GM10248 (cell line): ENCODE measurements around the gene HIRA.

Experiments used
- CTCF ChIA-PET: fragments of 300-600 bp; sonication (Branson Sonifier 250); formaldehyde crosslinking; extraction: SDS; loops from one replicate; lab custom pipeline; 2021; ENCODE audit warnings: antibody characterized with exemption; lab: Yijun Ruan, JAX
- POLR2A ChIA-PET: fragments of 350-650 bp; sonication (Branson Sonifier 250); formaldehyde crosslinking; extraction: SDS; loops from one replicate; lab custom pipeline; 2020; ENCODE audit warnings: antibody characterized with exemption; lab: Yijun Ruan, JAX
- DNase-seq: peaks from one replicate; pipeline ENCODE4 v3.0.0; 2012; ENCODE audit errors: extremely low spot score
- CTCF ChIP-seq: IDR thresholded peaks from 2 replicates; pipeline ENCODE4 v1.5.1; 2012; ENCODE audit warnings: mild to moderate bottlenecking, low read depth; ENCODE audit errors: extremely low read depth, missing control alignments, control extremely low read depth

Gene HIRA

GRCh38 chr22:19343470-19343869, 88.1 kb downstream of the HIRA start:
- POLR2A ChIA-PET, result interaction anchor here (0.6 kb wide), 1 partner anchor 31 kb away, joined by 3 read pairs; no protein-coding TSS in a partner anchor

GRCh38 chr22:19341500-19341899, 90.0 kb downstream of the HIRA start:
- TF ChIP-seq CTCF, result no peak
- no peak for DNase-seq
- CTCF ChIA-PET, result no interaction called here
- POLR2A ChIA-PET, result no interaction called here

More at GRCh38 chr22:19343470-19343869, 88.1 kb downstream of the HIRA start:
- no peak for TF ChIP-seq CTCF
- CTCF ChIA-PET, result interaction anchor here (1.4 kb wide), 1 partner anchor 13 kb away, joined by 3 read pairs; no protein-coding TSS in a partner anchor
- DNase-seq, result no peak

GRCh38 chr22:19337137-19337536, 94.4 kb downstream of the HIRA start:
- ChIA-PET POLR2A (no interaction called here), CTCF (interaction anchor here (1.0 kb wide), 1 partner anchor 10 kb away, joined by 3 read pairs; no protein-coding TSS in a partner anchor)
- no peak for DNase-seq

DNA sequence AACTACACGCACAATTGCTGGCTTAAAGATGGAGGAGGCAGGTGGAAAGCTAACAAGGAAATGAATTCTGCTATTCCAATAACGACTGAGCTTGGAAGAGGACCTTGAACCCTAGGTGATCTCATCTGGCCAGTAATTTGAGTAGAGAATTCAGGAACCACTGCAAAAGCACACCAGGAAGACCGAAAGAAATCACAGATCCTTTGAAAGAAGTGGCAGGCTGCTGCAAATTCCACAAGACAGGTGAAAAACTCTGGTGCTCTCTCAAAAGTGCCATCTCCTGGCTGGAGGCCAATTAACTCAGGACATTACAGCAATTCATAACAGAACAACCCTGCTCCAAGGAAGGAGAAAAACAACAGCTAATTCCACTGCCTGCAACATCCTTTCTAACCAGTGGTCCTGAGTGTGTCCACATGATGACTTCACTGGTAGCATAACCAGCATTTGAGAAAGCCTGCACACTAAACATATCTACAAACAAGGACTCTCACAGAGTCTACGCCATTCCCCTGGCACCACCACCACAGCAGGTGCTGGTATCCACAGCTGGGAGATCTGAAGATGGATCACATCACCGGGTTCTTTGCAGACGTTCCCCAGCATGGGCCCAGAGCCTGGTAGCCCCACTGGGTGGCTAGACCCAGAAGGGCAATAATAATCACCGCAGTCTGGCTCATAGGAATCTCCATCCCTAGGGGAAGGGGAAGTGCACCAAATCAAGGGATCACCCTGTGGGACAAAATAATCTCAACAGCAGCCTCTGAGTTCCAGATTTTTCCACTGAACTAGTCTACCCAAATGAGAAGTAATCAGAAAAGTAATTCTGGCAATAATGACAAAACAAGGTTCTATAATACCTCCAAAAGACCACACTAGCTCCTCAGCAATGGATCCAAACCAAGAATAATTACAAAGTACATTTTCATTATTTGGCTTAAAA, 95.1 kb downstream of the HIRA start:
- CTCF ChIA-PET, result interaction anchor here (0.5 to 1.0 kb wide), 2 partner anchors 11 to 1175 kb away, joined by 3 read pairs; no protein-coding TSS in a partner anchor
- POLR2A ChIA-PET, result no interaction called here
- no peak for TF ChIP-seq CTCF
- no peak for DNase-seq

More at GRCh38 chr22:19337137-19337536, 94.4 kb downstream of the HIRA start:
- TF ChIP-seq CTCF, result no peak

DNA sequence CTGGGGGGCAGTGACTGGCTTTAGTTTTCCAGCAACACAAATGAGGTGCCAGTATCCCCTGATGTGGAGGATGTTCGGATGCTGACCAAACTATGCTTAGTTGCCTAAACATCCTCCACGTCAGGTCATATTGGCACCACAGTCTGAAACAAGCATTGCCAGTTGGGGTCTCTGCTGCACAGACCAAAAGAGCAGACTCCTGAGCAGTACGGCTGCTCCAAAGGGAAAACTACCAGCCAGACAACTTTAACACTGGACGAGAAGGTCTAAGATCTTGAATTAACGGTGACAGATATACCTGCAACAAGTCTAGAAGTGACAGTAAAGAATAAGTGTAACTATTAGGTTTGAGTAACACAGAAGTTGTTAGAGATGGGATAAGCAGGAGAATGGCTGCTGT, 99.6 kb downstream of the HIRA start:
- no peak for DNase-seq
- ChIA-PET CTCF (interaction anchor here (0.8 kb wide), 1 partner anchor 36 kb away, joined by 3 read pairs; no protein-coding TSS in a partner anchor), POLR2A (no interaction called here)
- no peak for TF ChIP-seq CTCF

DNA sequence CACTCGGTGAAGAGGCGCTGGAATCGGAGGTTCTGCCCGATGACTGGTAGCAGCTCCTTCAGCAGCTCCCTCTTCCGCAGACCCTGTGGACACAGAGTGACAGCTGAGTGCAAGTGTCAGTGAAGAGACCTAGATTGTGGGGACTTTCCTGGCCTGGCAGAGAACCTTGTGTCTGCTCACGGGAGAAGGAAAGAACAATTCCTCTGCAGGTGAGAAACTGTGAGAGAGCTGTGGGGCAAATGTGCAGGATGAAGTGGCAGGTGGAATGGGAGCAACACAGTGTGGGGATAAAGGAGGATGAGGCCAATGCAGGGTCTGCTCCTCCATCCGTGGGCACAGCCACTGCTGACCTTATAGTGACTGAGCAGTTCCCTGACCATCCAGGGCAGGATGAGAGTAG, 100.1 kb downstream of the HIRA start:
- ChIA-PET CTCF (interaction anchor here (0.8 to 0.9 kb wide), 2 partner anchors 13 to 37 kb away, joined by 3 read pairs; no protein-coding TSS in a partner anchor), POLR2A (no interaction called here)
- no peak for DNase-seq
- TF ChIP-seq CTCF, result no peak
